Erythroblast (primary cell): ENCODE results near the gene NEMP2.

Source experiments
- GATA1 ChIP-seq: IDR thresholded peaks from 2 replicates; pipeline ENCODE4 v1.6.1; 2011; ENCODE audit warnings: low read depth, mild to moderate bottlenecking, control low read depth, low read length, moderate library complexity
- POLR2A ChIP-seq: IDR thresholded peaks from 2 replicates; pipeline ENCODE4 v1.6.1; 2011; ENCODE audit warnings: mild to moderate bottlenecking, low read length

DNA sequence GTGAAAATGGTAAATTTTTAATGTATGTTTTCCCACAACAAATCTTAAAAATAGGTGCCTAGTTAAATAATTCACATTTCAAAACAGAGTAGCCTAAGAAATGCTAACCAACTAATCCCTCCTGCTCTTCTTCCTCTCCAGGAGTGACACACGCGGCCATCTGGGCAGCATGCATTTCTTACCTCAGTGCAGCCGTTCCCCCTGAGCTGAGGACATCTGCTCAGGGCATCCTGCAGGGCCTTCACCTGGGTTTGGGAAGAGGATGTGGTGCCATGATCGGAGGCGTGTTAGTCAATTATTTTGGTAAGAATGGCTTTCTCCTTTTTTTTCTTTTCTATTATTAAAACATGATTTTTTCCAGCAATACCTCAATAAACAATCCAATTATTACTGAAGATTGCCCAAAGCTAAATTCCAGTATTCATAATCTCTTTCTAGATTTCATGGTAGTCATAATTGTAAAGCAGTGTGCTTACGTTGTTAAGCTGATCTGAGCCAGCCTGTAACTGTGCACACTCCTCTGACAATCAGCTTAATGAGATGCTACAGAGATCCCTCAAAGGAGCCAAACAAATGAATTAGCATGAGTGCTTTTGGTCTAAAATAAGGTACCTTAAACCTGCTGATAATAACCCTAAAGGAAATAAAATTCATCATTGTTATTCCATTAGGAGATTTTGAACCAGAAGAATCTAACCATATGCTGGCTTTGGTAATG lies 45.8 kb downstream of the NEMP2 start:
- no peak for TF ChIP-seq POLR2A
- TF ChIP-seq GATA1 = no peak
